IPS-18a (cell line): ENCODE data around the gene CCDC149.

Experiments used
- H3K27ac ChIP-seq: one replicate; pipeline ENCODE4 v1.5.1; 2013; ENCODE audit warnings: low read length
- H3K27me3 ChIP-seq: one replicate; pipeline ENCODE4 v1.6.1; 2013; ENCODE audit warnings: mild to moderate bottlenecking, low read length; ENCODE audit not compliant: control insufficient read depth, insufficient read depth
- H3K36me3 ChIP-seq: one replicate; pipeline ENCODE4 v1.6.1; 2013; ENCODE audit warnings: low read depth, low read length; ENCODE audit not compliant: control insufficient read depth
- H3K4me1 ChIP-seq: one replicate; pipeline ENCODE4 v1.6.1; 2013; ENCODE audit warnings: low read depth, low read length; ENCODE audit not compliant: control insufficient read depth
- H3K4me3 ChIP-seq: one replicate; pipeline ENCODE4 v1.5.1; 2013; ENCODE audit warnings: low read length
- H3K9ac ChIP-seq: one replicate; pipeline ENCODE4 v1.6.1; 2013; ENCODE audit warnings: mild to moderate bottlenecking, low read length, moderate library complexity
- H3K9me3 ChIP-seq: one replicate; pipeline ENCODE4 v1.6.1; 2013; ENCODE audit warnings: low read depth, low read length; ENCODE audit not compliant: control insufficient read depth

Gene CCDC149

DNA sequence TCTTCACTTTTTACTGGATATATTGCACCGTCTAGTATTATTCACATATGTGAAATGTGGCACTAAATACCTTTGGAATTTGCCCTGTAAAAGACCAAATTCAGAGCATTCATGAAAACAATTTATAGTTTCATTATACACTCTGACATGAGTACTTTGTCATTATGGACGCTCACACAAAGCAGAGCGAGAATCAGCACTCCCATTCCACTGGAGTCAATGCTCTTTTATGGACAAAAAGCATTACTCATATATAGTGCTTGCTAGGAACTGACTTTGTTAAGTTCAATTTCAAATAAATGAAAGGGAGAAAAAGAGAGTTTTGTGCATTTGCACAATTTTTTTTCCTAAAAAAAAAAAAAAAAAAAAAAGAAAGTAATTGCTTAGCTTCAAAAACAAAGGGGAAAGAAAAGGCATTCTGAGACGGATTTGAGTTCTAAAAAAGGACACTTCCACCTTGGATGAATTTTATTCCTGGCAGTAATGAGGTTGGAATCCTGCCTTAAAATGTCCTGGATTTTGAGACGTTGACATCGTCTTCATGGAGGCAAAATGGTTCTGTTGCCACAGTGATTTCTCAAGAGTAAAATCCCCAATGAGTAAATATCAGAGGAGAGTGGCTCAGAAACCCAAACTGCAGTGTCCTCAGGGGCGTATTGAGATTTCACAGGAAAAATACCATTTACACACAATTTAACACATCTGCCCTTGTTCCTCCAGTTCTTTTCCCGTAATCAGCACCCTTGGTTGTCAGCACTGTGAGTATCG lies 34.8 kb downstream of the CCDC149 start:
- H3K4me3 ChIP-seq = no peak overlapping the region
- no peaks in the 10 kb centered on the region for H3K36me3 ChIP-seq
- no peak overlapping the region for H3K9ac ChIP-seq
- no peaks in the 10 kb centered on the region for H3K9me3 ChIP-seq
- H3K27ac ChIP-seq = no peak overlapping the region
- no peaks in the 10 kb centered on the region for H3K27me3 ChIP-seq
- H3K4me1 ChIP-seq = peaks cover 13% of the 10 kb centered on the region

DNA sequence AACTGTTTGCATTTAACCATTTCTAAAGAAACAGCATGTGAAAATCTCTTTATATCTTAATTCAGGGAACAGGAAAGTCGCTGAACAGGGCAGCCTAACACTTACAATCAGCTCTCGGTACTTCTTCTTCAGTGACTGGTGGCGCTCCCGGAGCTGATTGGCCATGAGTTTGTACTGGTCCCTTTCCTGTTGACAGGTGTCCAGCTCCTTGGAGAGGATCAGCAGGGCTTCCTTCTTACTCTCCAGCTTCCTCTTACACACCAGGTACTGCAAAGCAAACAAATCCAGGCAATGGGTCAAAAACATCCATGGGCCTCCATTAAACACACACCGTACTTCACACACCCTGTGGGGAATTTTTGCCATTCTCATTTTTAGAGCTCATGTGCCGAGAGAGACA lies 36.4 kb downstream of the CCDC149 start:
- Histone ChIP-seq H3K27me3 (no peaks in the 10 kb centered on the region), H3K9ac (no peak overlapping the region), H3K27ac (no peak overlapping the region), H3K4me3 (no peak overlapping the region), H3K9me3 (no peaks in the 10 kb centered on the region), H3K4me1 (peaks cover 7% of the 10 kb centered on the region), H3K36me3 (no peaks in the 10 kb centered on the region)

DNA sequence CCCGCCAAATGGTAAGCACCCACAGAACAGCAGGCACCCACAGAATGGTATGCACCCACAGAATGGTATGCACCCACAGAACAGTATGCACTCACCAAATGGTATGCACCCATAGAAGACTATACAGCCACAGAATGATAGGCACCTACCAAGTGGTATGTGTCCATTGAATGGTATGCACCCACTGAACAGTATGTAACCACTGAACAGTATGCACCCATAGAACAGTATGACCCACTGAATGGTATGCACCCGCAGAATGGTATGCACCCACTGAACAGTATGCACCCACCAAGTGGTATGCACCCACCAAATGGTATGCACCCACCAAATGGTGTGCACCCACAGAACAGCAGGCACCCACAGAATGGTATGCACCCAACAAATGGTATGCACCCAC lies 40.1 kb downstream of the CCDC149 start:
- Histone ChIP-seq H3K36me3 (no peaks in the 10 kb centered on the region), H3K4me3 (no peak overlapping the region), H3K27ac (no peak overlapping the region), H3K9me3 (no peaks in the 10 kb centered on the region), H3K27me3 (no peaks in the 10 kb centered on the region), H3K9ac (no peak overlapping the region), H3K4me1 (peaks cover 12% of the 10 kb centered on the region)

DNA sequence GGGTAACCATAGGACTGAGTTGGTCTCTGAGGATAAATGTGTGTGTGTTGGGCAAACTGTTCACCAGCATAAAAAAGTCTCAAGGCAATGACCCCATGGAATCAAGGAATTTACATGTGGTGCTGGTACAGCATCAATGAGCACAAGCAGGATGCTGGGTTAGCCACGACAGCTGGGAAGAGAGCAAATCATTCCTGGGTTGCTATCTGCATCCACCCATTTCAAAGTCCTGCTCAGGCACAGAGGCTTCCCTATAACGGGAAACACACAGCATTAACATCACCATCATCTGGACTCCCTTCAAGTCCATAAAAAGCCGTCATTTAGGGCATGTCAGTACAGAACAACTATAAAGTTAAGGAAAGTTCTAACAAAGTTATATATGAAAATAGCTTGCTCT lies 41.6 kb downstream of the CCDC149 start:
- Histone ChIP-seq H3K4me3 (no peak overlapping the region), H3K36me3 (no peaks in the 10 kb centered on the region), H3K27ac (no peak overlapping the region), H3K27me3 (no peaks in the 10 kb centered on the region), H3K9ac (no peak overlapping the region), H3K4me1 (peaks cover 23% of the 10 kb centered on the region), H3K9me3 (no peaks in the 10 kb centered on the region)

DNA sequence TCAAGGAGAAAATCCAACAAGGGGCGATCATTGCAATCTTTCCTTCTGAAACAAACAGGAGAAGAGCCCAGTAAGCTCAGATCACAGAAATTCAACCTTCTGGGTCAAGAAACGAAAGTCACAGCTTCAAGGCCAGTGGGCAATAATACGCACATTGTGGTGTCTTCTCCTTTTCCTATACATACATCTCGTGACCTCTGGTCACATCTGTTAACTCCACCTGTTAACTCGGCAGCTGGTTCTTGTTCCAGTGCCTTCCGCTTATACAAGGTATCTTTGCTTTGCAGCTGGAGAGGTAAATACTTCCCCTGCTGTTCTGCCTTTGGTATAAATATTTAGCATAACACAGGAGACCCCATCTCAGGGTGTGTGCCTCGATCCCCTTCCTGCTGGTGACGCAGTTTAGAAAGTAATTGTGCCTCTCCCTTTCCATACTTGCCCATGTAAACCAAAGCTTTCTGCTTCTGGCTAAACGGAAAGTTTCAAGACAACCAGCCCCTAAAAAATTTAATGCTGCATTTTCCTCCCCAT lies 45.0 kb downstream of the CCDC149 start:
- Histone ChIP-seq H3K9me3 (peaks cover 13% of the 10 kb centered on the region), H3K36me3 (no peaks in the 10 kb centered on the region), H3K9ac (no peak overlapping the region), H3K4me1 (peaks cover 23% of the 10 kb centered on the region), H3K4me3 (peak overlapping the region; percentile 9), H3K27ac (no peak overlapping the region), H3K27me3 (no peaks in the 10 kb centered on the region)

DNA sequence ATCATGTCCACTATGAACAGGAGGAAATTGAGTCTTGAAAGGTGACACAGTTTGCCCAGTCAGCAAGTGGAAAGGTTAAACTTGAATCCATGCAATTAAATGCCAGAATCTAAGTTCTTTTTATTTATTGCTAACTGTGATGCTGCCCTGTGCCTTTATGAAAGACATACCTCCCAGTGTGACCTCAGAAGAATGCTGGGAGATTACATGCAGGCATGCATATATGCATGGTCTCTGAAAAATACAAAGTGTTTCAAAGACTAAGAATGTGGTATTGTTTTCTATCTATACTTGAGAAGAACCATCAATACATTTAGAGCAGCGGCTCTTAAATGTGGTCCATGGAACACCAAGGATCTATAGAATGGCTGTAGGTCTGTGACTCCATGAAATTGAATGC lies 45.6 kb downstream of the CCDC149 start:
- Histone ChIP-seq H3K4me1 (peaks cover 23% of the 10 kb centered on the region), H3K27ac (no peak overlapping the region), H3K9me3 (peaks cover 13% of the 10 kb centered on the region), H3K9ac (no peak overlapping the region), H3K27me3 (no peaks in the 10 kb centered on the region), H3K36me3 (no peaks in the 10 kb centered on the region), H3K4me3 (peak overlapping the region; percentile 9)

DNA sequence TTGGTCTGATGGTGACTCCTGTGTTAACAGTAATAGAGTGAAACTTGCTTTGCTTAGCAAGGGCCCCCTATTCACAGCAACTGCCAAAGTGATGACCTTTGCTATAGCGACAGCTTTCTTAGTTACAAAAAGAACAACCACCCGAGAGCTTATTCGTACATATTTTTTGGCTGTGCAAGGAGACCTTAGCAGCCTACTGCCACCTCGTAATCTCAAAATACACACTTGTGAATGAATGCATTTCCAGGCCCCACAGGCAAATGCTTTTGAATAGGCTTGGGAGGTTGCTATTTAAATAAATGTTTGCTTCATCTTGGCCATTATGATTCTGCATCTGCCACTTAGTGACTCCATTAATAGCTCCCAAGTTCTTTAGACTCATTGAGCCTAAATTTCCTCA lies 47.4 kb downstream of the CCDC149 start:
- no peak overlapping the region for H3K9ac ChIP-seq
- H3K9me3 ChIP-seq = peaks cover 15% of the 10 kb centered on the region
- no peaks in the 10 kb centered on the region for H3K27me3 ChIP-seq
- H3K36me3 ChIP-seq = no peaks in the 10 kb centered on the region
- peaks cover 23% of the 10 kb centered on the region for H3K4me1 ChIP-seq
- H3K4me3 ChIP-seq = no peak overlapping the region
- H3K27ac ChIP-seq = no peak overlapping the region

DNA sequence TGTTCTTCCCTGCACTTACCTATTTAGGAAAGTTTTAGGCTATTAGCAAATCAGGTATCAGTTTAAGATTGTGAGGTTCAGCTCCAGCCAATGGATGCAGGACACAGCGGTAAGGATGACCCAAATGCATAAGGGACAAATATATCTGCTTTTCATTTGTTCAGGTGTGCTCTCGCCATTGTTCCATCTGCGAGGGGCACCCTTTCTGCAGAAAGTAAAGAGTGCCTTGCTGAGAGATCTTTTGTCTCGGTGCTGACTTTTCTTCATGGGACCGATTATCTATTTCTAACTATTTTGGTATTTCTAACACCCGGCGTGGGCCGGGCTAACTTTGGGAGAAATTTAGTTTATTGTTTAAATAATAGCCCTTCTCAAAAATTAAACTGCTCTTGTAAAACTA lies 49.0 kb downstream of the CCDC149 start:
- H3K36me3 ChIP-seq = no peaks in the 10 kb centered on the region
- H3K4me1 ChIP-seq = peaks cover 21% of the 10 kb centered on the region

DNA sequence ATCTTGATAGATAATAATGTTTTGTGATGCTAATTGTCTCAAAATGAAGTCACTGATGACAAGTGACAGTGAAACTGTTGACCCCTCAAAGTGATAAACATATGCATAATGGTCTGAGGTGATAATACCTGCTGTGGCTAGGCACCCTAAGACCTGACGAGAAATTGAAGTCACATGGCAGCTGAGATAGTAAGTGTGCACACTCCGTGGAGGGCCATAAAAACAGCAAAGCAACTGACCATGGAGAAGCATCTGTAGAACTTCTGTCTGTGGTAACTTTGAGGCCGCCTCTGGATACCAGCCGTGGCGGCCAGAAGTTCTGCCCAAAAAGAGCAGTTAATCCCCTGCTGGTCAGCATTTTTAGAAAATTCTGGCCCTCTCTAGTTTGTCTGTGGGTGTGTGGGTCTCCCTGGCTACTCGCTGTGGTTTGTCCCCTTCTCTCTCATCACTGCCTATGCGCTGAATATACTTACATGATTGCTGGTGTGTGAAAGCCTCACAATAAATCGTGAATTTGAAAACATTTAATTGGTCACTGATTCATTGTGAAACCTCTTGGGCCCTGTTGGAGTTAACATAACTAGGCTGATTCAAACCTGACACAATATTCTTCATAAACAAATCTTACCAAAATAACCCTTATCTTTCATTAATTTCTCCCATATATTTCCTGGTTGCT lies 50.6 kb downstream of the CCDC149 start:
- H3K4me3 ChIP-seq = no peak overlapping the region
- peaks cover 6% of the 10 kb centered on the region for H3K4me1 ChIP-seq
- H3K27ac ChIP-seq = no peak overlapping the region
- no peaks in the 10 kb centered on the region for H3K36me3 ChIP-seq
- peaks cover 15% of the 10 kb centered on the region for H3K9me3 ChIP-seq
- no peak overlapping the region for H3K9ac ChIP-seq
- no peaks in the 10 kb centered on the region for H3K27me3 ChIP-seq

More for the DNA sequence above, 49.0 kb downstream of the CCDC149 start:
- Histone ChIP-seq H3K4me3 (no peak overlapping the region), H3K27ac (no peak overlapping the region), H3K9me3 (peaks cover 15% of the 10 kb centered on the region), H3K9ac (no peak overlapping the region), H3K27me3 (no peaks in the 10 kb centered on the region)

DNA sequence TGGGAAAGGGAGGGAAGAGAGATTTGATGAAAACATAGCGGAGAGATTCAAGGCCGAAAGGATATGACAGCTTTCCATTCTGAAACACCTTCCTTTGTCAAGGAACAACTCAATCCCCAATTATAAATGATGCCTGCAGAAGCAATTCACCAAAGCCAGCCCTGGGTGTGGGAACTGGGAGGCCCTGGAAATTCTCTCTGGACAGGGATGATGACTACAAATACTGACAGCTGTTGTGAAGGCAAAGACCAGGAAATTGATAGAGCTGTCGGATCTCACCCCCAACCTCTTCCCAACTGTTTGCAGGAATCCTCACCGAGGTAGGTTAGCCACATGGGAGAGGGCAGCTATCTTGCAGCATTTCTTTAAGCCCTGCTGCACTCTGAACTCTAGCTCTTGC lies 54.3 kb downstream of the CCDC149 start:
- Histone ChIP-seq H3K4me1 (no peaks in the 10 kb centered on the region), H3K27me3 (no peaks in the 10 kb centered on the region), H3K27ac (no peak overlapping the region), H3K9me3 (peaks cover 6% of the 10 kb centered on the region), H3K9ac (no peak overlapping the region), H3K36me3 (no peaks in the 10 kb centered on the region), H3K4me3 (no peak overlapping the region)

DNA sequence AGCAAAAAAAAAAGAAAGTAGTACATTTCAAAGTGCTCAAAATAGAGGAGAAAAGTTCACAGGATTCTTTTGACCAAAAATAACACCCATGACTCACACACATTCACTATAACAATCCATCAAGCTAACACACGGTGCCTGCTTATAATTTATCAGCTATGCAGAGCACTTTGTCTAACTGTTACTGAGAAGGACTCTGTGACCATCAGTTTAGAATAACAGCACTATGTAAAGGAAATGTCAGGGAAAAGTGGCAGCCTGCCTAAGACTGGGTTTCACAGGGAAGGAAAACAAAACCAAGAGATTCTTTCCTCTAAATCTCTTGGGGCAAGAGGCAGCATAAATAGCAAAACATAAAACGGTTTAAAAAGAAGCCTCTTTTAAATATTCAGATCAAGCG lies 54.8 kb downstream of the CCDC149 start:
- H3K9ac ChIP-seq = no peak overlapping the region

DNA sequence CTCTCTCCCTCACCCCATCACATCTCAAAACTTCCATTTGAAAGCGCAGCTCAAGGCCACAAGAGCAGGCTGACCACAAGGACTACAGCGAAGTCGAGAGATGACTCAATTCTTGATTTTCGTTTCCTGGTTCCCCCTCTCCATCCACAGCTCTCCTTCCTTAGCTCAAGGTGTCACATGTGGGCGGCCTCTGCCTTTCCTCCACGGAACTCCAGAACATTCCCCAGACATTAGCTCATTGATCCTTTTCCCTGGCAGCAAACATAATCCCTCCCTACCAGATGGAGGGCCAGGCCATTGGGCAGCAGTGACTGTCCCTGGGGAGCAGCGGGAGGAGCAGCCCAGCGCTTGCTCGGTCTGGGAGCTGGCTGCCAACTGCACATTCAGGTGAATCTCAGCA lies 56.3 kb downstream of the CCDC149 start:
- H3K9me3 ChIP-seq = no peaks in the 10 kb centered on the region
- no peaks in the 10 kb centered on the region for H3K36me3 ChIP-seq
- H3K4me3 ChIP-seq = no peak overlapping the region
- H3K4me1 ChIP-seq = no peaks in the 10 kb centered on the region
- H3K27ac ChIP-seq = no peak overlapping the region
- no peaks in the 10 kb centered on the region for H3K27me3 ChIP-seq
- H3K9ac ChIP-seq = no peak overlapping the region

More for the DNA sequence above, 54.8 kb downstream of the CCDC149 start:
- Histone ChIP-seq H3K4me3 (no peak overlapping the region), H3K27me3 (no peaks in the 10 kb centered on the region), H3K36me3 (no peaks in the 10 kb centered on the region), H3K9me3 (peaks cover 2% of the 10 kb centered on the region), H3K27ac (no peak overlapping the region), H3K4me1 (no peaks in the 10 kb centered on the region)
